CD4-positive, alpha-beta T cell (primary cell): ENCODE measurements around the gene PSMA7. TPM values are rescaled to one million over a fixed set of nuclear protein-coding genes. Genes with fewer than 3 reads are reported as not detected.

ENCODE experiments used
- ATAC-seq: fragments of 200-7000 bp; cut with Tn5 transposase; one replicate; pipeline ENCODE4 v1.10.0; 2022; ENCODE audit warnings: mild to moderate bottlenecking; ENCODE audit not compliant: poor library complexity
- CTCF ChIA-PET: fragments of 350-600 bp; sonication (Branson Sonifier 250); formaldehyde crosslinking; loops from one replicate; lab custom pipeline; 2021; ENCODE audit warnings: antibody characterized with exemption, inconsistent platforms; lab: Charles Lee
- POLR2A ChIA-PET: fragments of 350-600 bp; sonication (Branson Sonifier 250); formaldehyde crosslinking; loops from one replicate; lab custom pipeline; 2021; ENCODE audit warnings: antibody characterized with exemption, inconsistent platforms; lab: Charles Lee
- DNase-seq, 14 experiments: peaks; one replicate each; pipeline ENCODE4 v3.0.0-alpha.2; 2013 to 2020; ENCODE audit warnings: mixed read lengths in 2 of 14
- H3K27ac ChIP-seq, 2 donors: one replicate each; pipeline versions ENCODE4 v1.5.1 to v1.7.0; 2013; ENCODE audit warnings: low read length in 2 of 2, low read depth in 1 of 2, mild to moderate bottlenecking in 1 of 2
- H3K27me3 ChIP-seq, 2 experiments: 1 replicate in 1 of 2; 2 replicates in 1 of 2; pipeline versions ENCODE4 v1.6.1 to v1.7.0; 2013; ENCODE audit warnings: low read length in 2 of 2, control low read depth in 1 of 2, mild to moderate bottlenecking in 1 of 2, moderate library complexity in 1 of 2; ENCODE audit not compliant: insufficient read depth in 2 of 2, control insufficient read depth in 1 of 2
- H3K36me3 ChIP-seq: one replicate; pipeline ENCODE4 v1.6.1; 2013; ENCODE audit warnings: low read length, control low read depth; ENCODE audit not compliant: insufficient read depth
- H3K4me1 ChIP-seq: one replicate; pipeline ENCODE4 v1.6.1; 2013; ENCODE audit warnings: low read length, control low read depth; ENCODE audit not compliant: insufficient read depth
- H3K4me3 ChIP-seq: one replicate; pipeline ENCODE4 v1.5.1; 2013; ENCODE audit warnings: mild to moderate bottlenecking, low read length, moderate library complexity
- H3K9me3 ChIP-seq, 2 experiments: 1 replicate in 1 of 2; 2 replicates in 1 of 2; pipeline versions ENCODE4 v1.6.1 to v1.7.0; 2013; ENCODE audit warnings: low read length in 2 of 2, mild to moderate bottlenecking in 2 of 2, control low read depth in 1 of 2, moderate library complexity in 1 of 2; ENCODE audit not compliant: control insufficient read depth in 1 of 2, insufficient read depth in 1 of 2
- H3K27ac Mint-ChIP-seq: one replicate; pipeline ENCODE4 v1.8.0; 2020; ENCODE audit warnings: mixed read lengths
- H3K27me3 Mint-ChIP-seq: one replicate; pipeline ENCODE4 v1.8.0; 2021; ENCODE audit warnings: mixed read lengths
- H3K36me3 Mint-ChIP-seq: one replicate; pipeline ENCODE4 v1.8.0; 2021; ENCODE audit warnings: low read depth, mixed read lengths
- H3K4me1 Mint-ChIP-seq: one replicate; pipeline ENCODE4 v1.8.0; 2021; ENCODE audit warnings: low read depth, mixed read lengths
- H3K4me3 Mint-ChIP-seq: one replicate; pipeline ENCODE4 v1.8.0; 2020; ENCODE audit warnings: mild to moderate bottlenecking, mixed read lengths
- H3K9me3 Mint-ChIP-seq: one replicate; pipeline ENCODE4 v1.8.0; 2020; ENCODE audit warnings: mixed read lengths
- CTCF ChIP-seq: fragments of 200-600 bp; IDR thresholded peaks from one replicate; pipeline ENCODE4 v1.8.0; 2022; ENCODE audit warnings: antibody characterized with exemption, mild to moderate bottlenecking
- intact Hi-C, 2 experiments: fragments of 100-400 bp; cut with DNase I in 1 of 2; cut with micrococcal nuclease in 1 of 2; formaldehyde crosslinking; loops; one replicate each; pipeline versions ENCODE4 v1.15.1 to v1.9.0; 2023 to 2025; cut with DNase I, micrococcal nuclease
- total RNA-seq, 174 experiments: library from RNA in 2 of 174; stranded (reverse) in 2 of 174; gene quantifications; one replicate each; pipeline ENCODE4 v1.2.3 and lab custom pipeline; 2021 to 2026

The PSMA7 gene
- total RNA-seq, 2 experiments from 2014 or later, result 150 to 158 TPM

- no peak overlapping the region for H3K4me3 Mint-ChIP-seq
- no peak for ATAC-seq
- no peak for TF ChIP-seq CTCF
- Histone ChIP-seq H3K4me3 (no peak overlapping the region), H3K36me3 (peaks cover 46% of the 10 kb centered on the region), H3K9me3 (no peaks in the 10 kb centered on the region), H3K4me1 (peaks cover under 1% of the 10 kb centered on the region), H3K27me3 (no peaks in the 10 kb centered on the region), H3K27ac (no peak overlapping the region)
- no peak for DNase-seq
- intact Hi-C loops, result no loop called here
- H3K36me3 Mint-ChIP-seq, result peaks cover 41% of the 10 kb centered on the region
- ChIA-PET POLR2A (no interaction called here), CTCF (no interaction called here)
- no peak overlapping the region for H3K27ac Mint-ChIP-seq
- no peaks in the 10 kb centered on the region for H3K9me3 Mint-ChIP-seq
- H3K4me1 Mint-ChIP-seq, result peaks cover 16% of the 10 kb centered on the region
- H3K27me3 Mint-ChIP-seq, result no peaks in the 10 kb centered on the region
These were observed 47.6 kb upstream of the PSMA7 start for GRCh38 chr20:62190639-62191411.

DNA sequence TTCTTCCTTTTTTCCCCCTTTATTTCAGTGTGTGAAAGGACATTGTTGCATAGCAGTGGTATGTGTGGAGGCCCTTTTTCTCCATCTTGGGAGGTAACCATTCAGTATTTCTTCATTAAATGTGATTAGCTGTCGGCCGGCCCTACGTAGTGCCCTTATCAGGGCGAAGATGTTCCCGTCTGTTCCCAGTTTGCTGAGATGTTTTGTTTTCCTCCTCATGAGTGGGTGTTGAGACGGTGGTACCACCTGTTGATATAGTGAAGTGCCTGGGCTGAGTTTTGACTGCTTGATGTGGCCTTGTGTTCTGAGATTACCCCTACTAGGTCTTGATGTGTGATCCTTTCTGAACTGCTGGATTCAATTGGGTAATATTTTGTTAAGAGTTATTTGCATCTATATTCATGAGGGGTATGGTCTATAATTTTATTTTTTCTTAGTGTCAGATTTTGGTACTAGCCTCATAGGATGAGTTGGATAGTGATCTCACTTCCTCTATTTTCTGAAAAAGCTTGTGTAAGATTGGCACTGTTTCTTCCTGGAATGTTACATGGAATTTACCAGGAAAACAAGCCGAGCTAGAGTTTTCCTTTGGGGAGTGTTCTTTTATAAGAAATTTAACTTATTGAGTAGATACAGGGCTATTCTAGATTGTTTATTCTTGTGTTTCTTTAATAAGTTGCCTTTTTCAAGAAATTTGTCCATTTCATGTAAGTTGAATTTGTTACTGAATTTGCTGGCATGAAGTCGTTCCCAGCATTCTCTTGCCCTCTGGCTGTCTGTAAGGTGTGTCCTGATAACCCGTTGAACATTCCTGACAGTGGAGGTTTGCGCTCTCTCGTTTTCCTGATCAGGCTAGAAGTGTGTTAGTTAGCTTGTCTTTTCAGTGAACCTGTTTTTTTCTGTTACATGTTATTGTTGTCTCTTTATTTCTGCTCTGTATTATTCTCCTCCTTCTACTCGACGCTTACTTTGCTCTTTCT lies 44.0 kb upstream of the PSMA7 start:
- CTCF ChIA-PET, result no interaction called here
- H3K27me3 ChIP-seq, result no peaks in the 10 kb centered on the region

More for the DNA sequence above, 44.0 kb upstream of the PSMA7 start:
- Histone ChIP-seq H3K9me3 (no peaks in the 10 kb centered on the region), H3K4me1 (peaks cover 22% of the 10 kb centered on the region), H3K4me3 (no peak overlapping the region), H3K36me3 (peaks cover 24% of the 10 kb centered on the region), H3K27ac (no peak overlapping the region)
- peaks cover 29% of the 10 kb centered on the region for H3K36me3 Mint-ChIP-seq
- peak overlapping the region; percentile 77 for H3K27ac Mint-ChIP-seq
- intact Hi-C loops, result no loop called here
- no peaks in the 10 kb centered on the region for H3K27me3 Mint-ChIP-seq
- H3K9me3 Mint-ChIP-seq, result no peaks in the 10 kb centered on the region
- DNase-seq (no peak), ATAC-seq (no peak)
- H3K4me3 Mint-ChIP-seq, result peak overlapping the region; percentile 43
- H3K4me1 Mint-ChIP-seq, result peaks cover 42% of the 10 kb centered on the region
- no peak for TF ChIP-seq CTCF
- POLR2A ChIA-PET, result interaction anchor here (1.2 kb wide), 1 partner anchor 52 kb away, joined by 3 read pairs; no protein-coding TSS in a partner anchor
